CD4-positive, alpha-beta T cell treated with Interleukin-15 for 4 hours (primary cell): ENCODE data around the gene PRR13.
"Not testable (repeated sequence)": the region's sequence is repeated elsewhere in the genome, so short reads cannot be mapped to it uniquely, and the experiment has no call there.

ENCODE experiments used
- DNase-seq: peaks from one replicate; pipeline ENCODE4 v3.0.0-alpha.2; 2020; ENCODE audit warnings: low spot score

Gene PRR13

GRCh38 chr12:53441040-53441833 is at the start of gene PRR13:
Gene PRR13 (plus strand): TSS chr12:53441734. CDS start chr12:53442715, 981 bp downstream.
- peak; percentile 100 for DNase-seq

GRCh38 chr12:53399896-53400295 is 41.6 kb upstream of the PRR13 start:
- no peak for DNase-seq

GRCh38 chr12:53402351-53402750 is 39.2 kb upstream of the PRR13 start:
- DNase-seq = not testable (repeated sequence)

- no peak for DNase-seq
Observed at GRCh38 chr12:53402871-53403270, 38.7 kb upstream of the PRR13 start.

GRCh38 chr12:53410951-53411350 is 30.6 kb upstream of the PRR13 start:
- DNase-seq = no peak

- no peak for DNase-seq
Observed at GRCh38 chr12:53413485-53414204, 27.9 kb upstream of the PRR13 start.

- DNase-seq = no peak
Observed at GRCh38 chr12:53414756-53415417, 26.6 kb upstream of the PRR13 start.

- DNase-seq = not testable (repeated sequence)
Observed at GRCh38 chr12:53415752-53416389, 25.7 kb upstream of the PRR13 start.

GRCh38 chr12:53417291-53417816 is 24.2 kb upstream of the PRR13 start:
- not testable (repeated sequence) for DNase-seq

GRCh38 chr12:53418221-53418620 is 23.3 kb upstream of the PRR13 start:
- DNase-seq = no peak

- DNase-seq = no peak
Observed at GRCh38 chr12:53419756-53420155, 21.8 kb upstream of the PRR13 start.

- DNase-seq = not testable (repeated sequence)
Observed at GRCh38 chr12:53422247-53422646, 19.3 kb upstream of the PRR13 start.

GRCh38 chr12:53423597-53423996 is 17.9 kb upstream of the PRR13 start, which contains the start of gene AMHR2:
Gene AMHR2 (plus strand): TSS chr12:53423855. CDS start chr12:53423935, 80 bp downstream.
- no peak for DNase-seq

GRCh38 chr12:53424626-53425514 is 16.7 kb upstream of the PRR13 start:
- no peak for DNase-seq

GRCh38 chr12:53425515-53426150 is 15.9 kb upstream of the PRR13 start:
- no peak for DNase-seq

GRCh38 chr12:53427905-53428594 is 13.5 kb upstream of the PRR13 start:
- peak; percentile 32 for DNase-seq

GRCh38 chr12:53428741-53429140 is 12.8 kb upstream of the PRR13 start:
- DNase-seq = no peak

- DNase-seq = no peak
Observed at GRCh38 chr12:53430116-53430515, 11.4 kb upstream of the PRR13 start.

- DNase-seq = no peak
Observed at GRCh38 chr12:53431187-53431586, 10.3 kb upstream of the PRR13 start.

- DNase-seq = not testable (repeated sequence)
Observed at GRCh38 chr12:53435326-53435725, 6.2 kb upstream of the PRR13 start.
